T1000 (cell line): Measurements from ENCODE around the gene BCL2.

Source experiments
- DNase-seq: peaks from one replicate; lab custom pipeline; 2025; ENCODE audit warnings: mixed read lengths; lab: John Stamatoyannopoulos, UW

The BCL2 gene

GRCh38 chr18:63083555-63083954 lies 236.0 kb downstream of the BCL2 start:
- no peak for DNase-seq

- no peak for DNase-seq
Measured at GRCh38 chr18:63083020-63083531, 236.5 kb downstream of the BCL2 start.

GRCh38 chr18:63082366-63083019 lies 237.1 kb downstream of the BCL2 start:
- no peak for DNase-seq

GRCh38 chr18:63079114-63079513 lies 240.5 kb downstream of the BCL2 start:
- DNase-seq, result no peak

GRCh38 chr18:63078471-63078870 lies 241.1 kb downstream of the BCL2 start:
- DNase-seq, result no peak

- no peak for DNase-seq
Measured at GRCh38 chr18:63074981-63075404, 244.6 kb downstream of the BCL2 start.

- no peak for DNase-seq
Measured at GRCh38 chr18:63073481-63073880, 246.1 kb downstream of the BCL2 start.
